GM04503 (cell line): ENCODE measurements around the gene TMOD2.

Source experiments
- DNase-seq: peaks from one replicate; pipeline ENCODE4 v3.0.0-alpha.2; 2012; ENCODE audit warnings: low read depth

TMOD2 gene

GRCh38 chr15:51818150-51818549, 66.8 kb downstream of the TMOD2 start:
- no peak for DNase-seq

GRCh38 chr15:51825698-51826097, 74.3 kb downstream of the TMOD2 start:
- no peak for DNase-seq

DNA sequence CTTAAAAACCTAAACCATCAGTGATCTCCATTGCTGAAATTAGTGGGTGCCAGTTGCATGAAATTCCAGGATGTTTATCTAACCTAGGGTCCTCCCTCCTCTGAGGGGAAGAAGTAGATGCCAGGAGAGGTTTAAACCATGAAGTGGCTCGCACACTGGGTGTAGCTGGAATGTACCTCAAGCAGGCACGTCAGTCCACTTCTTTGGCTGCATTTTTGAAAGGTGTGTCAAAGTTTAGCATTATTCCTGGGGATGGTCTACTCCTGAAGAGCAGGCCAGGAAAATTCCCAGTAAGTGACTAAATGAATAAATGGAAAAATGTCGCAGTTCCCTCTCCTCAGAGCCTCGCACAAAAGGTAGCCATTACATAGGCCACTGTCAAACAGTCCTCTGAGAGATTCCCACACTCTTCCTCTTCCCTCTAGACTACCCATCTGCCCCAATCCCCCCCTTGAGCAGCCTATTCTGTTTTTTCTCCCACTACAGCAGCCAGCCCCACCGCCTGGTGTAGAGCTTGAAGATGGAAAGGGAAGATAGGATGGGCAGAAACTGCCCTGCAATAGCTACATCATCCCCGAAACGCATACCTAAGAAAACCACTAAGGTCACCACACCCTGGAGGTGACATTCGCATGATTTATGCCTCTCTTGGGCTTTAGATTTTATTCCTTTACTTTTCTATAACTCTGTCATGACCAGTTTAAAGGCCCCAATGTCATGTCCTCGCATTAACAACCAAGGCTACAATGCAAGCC, 77.4 kb downstream of the TMOD2 start:
- no peak for DNase-seq

GRCh38 chr15:51829376-51830275, 78.2 kb downstream of the TMOD2 start, which contains the start of gene TMOD3:
TMOD3 (plus strand) TSS chr15:51829653; CDS start chr15:51862885, 33,232 bp downstream.
- DNase-seq = no peak

DNA sequence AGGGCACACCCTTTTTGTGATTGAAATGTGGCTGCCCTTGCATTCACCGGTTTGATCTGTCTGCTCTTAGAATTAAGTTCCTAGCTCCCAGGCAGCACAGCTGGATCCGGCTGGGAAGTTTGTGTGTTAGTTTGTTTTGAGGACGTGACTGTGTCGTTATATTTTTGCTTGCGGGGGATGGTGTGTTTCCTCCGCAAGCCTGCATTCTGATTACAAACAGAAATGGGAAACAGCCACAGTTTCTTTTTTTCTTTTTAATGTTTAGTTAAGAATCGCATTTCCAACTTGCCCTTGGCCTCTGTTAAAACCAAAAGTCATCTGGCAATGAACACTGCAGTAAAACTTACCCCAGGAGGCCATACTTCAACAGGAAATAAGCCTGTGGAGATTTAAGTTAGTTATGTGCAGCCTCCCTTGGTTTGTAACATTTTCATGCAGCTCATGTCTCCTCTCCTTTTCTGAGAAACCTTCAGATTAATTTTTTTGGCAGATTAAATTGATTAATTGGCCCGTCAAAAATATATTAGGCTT, 78.9 kb downstream of the TMOD2 start:
- no peak for DNase-seq

- DNase-seq = no peak
Measured at GRCh38 chr15:51833772-51834171, 82.4 kb downstream of the TMOD2 start.

- no peak for DNase-seq
Measured at GRCh38 chr15:51837792-51838251, 86.4 kb downstream of the TMOD2 start.

GRCh38 chr15:51838270-51838669, 86.9 kb downstream of the TMOD2 start:
- no peak for DNase-seq

DNA sequence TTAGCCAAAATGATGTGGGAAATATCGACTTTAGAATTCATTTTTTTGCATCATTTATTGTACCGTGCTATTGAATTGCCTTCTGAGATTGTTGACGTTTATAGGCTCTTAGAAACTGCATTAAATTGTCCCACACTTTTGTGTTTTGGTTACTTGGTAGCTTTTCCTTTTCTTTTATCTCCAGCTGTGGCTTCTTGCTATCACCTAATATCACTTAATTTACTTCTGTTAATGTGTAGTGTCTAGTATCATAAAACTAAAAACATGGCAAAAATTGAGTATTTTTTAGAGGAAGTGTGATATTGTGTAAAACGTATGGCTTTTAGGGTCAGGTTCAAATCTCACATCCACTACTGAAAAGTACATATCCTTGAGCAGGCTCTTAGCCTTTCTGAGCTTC, 89.3 kb downstream of the TMOD2 start:
- no peak for DNase-seq

GRCh38 chr15:51841406-51842040, 90.1 kb downstream of the TMOD2 start:
- DNase-seq = no peak

DNA sequence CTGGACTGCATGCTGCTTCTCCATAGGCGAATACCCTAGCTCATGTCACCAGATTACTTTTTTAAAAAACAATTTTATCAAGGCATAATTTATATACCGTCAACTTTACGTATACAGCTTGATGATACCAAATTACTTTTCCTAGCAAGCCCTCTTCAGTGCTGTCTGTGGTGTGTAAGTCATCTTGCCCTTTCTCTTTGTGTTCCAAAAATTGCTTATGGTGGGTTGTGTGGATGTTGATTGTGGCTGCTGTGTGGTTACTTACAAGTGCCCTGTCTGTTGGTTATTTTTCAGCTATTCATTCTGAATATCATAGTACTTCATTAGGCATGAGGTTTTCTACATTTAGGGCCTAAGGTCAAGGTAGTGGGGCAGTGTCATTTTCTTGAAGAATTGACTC, 90.9 kb downstream of the TMOD2 start:
- DNase-seq = no peak

DNA sequence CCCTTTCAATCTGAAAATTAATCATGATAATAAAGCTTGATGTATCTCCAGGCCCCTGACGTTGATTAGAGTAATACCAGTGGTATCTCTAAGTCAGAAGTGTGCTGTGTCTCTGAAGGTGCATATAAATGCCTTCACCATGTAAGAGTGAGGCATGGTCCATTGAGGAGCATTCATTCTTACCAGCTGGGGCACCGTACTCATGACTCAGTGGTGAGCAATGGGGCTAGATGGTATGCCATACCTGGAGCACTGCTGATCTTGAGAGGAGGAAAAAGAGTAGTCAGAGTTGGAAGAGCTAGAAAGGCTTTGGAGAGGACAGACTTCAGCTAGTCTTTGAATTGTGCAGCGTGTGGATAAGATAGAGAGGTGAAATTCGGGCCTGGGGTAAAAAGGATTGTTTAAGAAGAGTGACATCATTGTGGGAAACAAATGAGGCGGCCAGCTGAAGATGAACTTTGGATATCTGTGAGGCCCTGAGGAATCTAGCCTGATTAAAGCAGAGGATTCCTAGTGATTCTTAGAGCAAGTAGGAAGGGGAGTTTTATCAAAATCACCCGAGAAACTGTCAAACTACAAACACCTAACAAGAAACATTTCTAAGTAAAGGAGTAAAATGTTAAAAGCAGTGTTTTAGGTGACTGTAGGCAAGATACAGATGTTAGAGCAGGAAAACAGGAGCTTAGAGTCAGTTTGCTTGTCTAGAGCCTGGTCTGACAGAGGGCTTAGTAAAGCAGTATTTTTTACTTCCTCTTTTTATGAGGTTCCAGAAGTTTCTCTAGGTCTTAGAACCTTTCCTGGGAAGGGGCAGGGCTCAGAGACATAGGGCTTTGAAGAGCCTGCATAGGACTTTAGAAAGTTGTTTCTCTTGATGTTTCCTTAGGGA, 91.7 kb downstream of the TMOD2 start:
- no peak for DNase-seq

GRCh38 chr15:51844747-51845426, 93.5 kb downstream of the TMOD2 start:
- DNase-seq = no peak

DNA sequence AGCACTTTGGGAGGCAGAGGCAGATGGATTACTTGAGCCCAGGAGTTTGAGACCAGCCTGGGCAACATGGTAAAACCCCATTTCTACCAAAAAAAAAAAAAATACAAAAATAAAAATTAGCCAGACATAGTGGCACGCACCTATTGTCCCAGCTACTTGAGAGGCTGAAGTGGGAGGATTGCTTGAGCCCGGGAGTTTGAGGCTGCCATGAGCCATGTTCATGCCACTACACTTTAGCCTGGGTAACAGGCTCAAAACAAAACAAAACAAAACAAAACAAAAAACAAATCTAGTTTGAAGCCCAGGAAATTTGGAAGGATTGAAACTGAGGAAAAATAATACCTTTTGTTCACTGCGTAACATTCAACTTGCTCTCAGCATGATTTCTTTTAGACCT, 94.7 kb downstream of the TMOD2 start:
- no peak for DNase-seq

DNA sequence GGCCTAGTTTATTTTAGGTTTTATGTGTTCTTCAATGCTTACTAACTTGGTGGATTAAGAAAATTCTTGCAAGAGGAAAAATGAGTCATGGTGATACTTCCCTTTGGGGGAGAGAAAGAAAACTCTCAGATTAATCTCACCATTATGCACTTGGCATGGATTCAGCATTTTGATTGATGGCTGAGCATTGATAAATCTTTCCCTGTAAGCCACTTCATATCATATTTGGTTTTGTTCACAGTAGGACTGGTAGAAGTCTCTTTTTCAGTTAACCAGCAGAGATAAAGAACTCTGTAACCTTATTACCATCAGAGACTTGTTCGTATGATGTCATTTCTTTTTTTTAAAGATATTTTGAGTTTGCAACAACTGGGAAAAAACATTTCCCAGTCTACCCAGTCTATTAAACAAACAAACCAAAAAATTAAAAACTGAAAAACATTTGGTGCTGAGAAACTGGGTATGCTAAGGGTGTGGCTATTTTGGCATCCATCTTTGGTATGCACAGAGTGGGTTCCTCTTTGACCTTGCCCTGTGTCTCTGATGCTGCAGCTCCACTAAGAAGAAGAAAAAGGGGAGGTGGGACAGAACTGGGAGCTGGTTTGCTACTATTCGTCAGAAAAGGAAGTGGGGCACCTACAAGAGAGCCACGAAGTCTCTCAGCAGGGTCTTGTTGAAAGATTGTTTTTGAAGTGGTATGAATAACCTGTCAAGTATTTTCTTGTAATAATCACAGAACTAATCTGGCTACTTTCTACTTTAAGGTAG, 95.2 kb downstream of the TMOD2 start:
- DNase-seq = peak; percentile 40

DNA sequence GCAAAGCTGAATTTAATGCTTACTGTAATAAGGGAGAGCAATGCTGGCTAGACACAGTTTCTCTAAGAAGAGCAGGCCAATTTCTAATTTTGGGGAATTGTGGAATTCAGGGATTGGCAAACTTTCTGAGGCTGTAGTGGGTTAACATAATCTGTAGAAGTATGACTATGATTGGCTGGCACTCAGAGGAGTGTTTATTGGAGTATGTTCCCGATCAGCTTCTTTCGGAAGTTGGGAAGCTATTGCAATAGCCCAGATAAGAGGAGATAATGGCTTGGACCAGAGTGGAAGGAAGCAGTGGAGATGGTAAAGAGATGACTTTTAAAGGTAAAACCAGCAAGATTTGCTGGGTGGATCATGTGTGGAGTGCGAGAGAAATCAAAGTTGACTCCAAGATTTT, 97.4 kb downstream of the TMOD2 start:
- DNase-seq = no peak

- no peak for DNase-seq
Measured at GRCh38 chr15:51849860-51850259, 98.5 kb downstream of the TMOD2 start.

DNA sequence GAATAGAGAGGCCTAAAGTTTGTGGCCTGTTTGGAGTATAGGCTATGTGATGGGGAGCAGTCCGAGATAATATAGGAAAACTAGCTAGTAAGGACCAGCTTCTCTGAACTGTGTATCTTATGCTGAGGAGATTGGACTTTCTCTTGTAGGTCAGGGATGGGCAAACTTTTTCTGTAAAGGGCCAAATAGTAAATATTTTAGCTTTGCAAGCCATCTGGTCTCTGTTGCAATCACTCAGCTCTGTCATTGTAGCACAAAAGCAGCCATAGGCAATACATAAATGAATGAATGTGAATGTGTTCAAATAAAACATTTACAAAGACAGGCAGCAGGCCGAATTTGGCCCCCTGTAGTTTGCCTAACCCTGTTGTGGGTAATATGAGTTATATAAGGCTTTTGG, 102.6 kb downstream of the TMOD2 start:
- no peak for DNase-seq

- DNase-seq = no peak
Measured at GRCh38 chr15:51855612-51856011, 104.2 kb downstream of the TMOD2 start.
